ENCODE results near the gene OR2B2. TPM values are rescaled to one million over a fixed set of nuclear protein-coding genes. Genes with fewer than 3 reads are reported as not detected.
"Not testable (repeated sequence)": the region's sequence is repeated elsewhere in the genome, so short reads cannot be mapped to it uniquely, and the experiment has no call there.

The OR2B2 gene
- total RNA-seq, 4 donors from 2014 or later: not detected

DNA sequence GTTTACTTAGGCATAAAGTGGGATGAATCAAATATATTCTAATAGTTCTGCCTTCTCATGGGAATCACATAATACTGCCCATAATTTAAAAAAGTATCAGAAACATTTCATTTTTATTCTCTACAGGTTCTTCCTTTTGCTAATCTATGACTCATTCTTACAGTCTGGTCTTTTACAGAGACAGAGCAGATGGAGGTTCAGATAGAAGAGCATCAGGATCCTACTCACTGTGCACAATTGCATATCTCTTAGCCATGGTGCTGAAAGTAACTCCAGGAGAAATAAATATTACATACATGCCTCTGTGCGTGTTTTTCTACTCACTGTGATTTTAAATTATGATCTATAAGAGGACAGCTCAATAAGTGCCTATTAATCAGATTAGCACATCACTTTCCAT, 28.6 kb upstream of the OR2B2 start:
- Histone ChIP-seq H3K27ac (no peak overlapping the region), H3K4me1 (no peaks in the 10 kb centered on the region), H3K4me3 (no peak overlapping the region), H3K9me3 (no peaks in the 10 kb centered on the region), H3K36me3 (no peaks in the 10 kb centered on the region), H3K27me3 (peaks cover 0 to 13% (median 0%) of the 10 kb centered on the region in 4 donors)
- no peak for TF ChIP-seq POLR2A (IDR thresholded peaks at IDR 0.05)
- TF ChIP-seq, protein P1, sequence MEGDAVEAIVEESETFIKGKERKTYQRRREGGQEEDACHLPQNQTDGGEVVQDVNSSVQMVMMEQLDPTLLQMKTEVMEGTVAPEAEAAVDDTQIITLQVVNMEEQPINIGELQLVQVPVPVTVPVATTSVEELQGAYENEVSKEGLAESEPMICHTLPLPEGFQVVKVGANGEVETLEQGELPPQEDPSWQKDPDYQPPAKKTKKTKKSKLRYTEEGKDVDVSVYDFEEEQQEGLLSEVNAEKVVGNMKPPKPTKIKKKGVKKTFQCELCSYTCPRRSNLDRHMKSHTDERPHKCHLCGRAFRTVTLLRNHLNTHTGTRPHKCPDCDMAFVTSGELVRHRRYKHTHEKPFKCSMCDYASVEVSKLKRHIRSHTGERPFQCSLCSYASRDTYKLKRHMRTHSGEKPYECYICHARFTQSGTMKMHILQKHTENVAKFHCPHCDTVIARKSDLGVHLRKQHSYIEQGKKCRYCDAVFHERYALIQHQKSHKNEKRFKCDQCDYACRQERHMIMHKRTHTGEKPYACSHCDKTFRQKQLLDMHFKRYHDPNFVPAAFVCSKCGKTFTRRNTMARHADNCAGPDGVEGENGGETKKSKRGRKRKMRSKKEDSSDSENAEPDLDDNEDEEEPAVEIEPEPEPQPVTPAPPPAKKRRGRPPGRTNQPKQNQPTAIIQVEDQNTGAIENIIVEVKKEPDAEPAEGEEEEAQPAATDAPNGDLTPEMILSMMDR (IDR thresholded peaks at IDR 0.05): no peak
- no peak for DNase-seq
- intact Hi-C loops (cut with DNase I): no loop called here
- 68 to 82% methylated on average over 1 of the region's 1 CpG for WGBS, 2 donors

DNA sequence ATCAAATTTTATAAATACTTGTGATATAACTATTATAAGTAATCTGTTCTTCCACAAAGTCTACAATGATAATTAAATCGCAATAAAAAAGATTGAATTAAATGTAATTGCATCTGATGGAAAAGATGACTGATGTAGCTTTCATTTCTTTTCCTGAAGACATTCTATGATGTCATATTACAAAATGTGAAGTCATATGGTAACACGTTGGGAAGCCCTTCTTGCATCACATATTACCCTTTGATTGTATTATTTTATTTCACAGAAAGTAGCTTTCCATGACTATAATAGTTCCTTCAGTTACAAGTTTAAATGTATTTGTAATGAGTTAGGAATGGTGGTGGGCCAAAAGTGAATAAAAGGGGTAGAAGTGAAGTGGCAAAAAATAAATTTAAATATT, 19.0 kb upstream of the OR2B2 start:
- intact Hi-C loops (cut with DNase I): no loop called here
- no peak for TF ChIP-seq POLR2A (IDR thresholded peaks at IDR 0.05)
- TF ChIP-seq, protein P1 (IDR thresholded peaks at IDR 0.05): no peak
- Histone ChIP-seq H3K27me3 (peaks cover 0 to 19% (median 0%) of the 10 kb centered on the region in 4 donors), H3K4me1 (no peaks in the 10 kb centered on the region), H3K27ac (no peak overlapping the region), H3K9me3 (no peaks in the 10 kb centered on the region), H3K4me3 (no peak overlapping the region), H3K36me3 (no peaks in the 10 kb centered on the region)
- 84 to 85% methylated on average over 2 of the region's 2 CpGs for WGBS, 2 donors
- DNase-seq: no peak

DNA sequence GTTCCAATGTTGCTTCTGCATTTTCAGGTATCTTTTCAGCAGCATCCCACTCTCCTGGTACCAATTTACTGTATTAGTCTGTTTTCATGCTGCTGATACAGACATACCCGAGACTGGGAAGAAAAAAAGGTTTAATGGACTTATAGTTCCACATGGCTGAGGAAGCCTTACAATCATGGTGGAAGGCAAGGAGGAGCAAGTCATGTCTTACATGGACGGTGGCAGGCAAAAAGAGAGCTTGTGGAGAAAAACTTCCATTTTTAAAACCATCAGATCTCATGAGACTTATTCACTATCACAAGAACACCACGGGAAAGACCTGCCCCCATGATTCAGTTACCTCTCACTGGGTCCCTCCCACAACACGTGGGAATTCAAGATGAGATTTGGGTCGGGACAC, 17.7 kb upstream of the OR2B2 start:
- not testable (repeated sequence) for H3K4me1 ChIP-seq
- H3K27me3 ChIP-seq: peaks cover 0 to 24% (median 0%) of the 10 kb centered on the region in 4 donors

DNA sequence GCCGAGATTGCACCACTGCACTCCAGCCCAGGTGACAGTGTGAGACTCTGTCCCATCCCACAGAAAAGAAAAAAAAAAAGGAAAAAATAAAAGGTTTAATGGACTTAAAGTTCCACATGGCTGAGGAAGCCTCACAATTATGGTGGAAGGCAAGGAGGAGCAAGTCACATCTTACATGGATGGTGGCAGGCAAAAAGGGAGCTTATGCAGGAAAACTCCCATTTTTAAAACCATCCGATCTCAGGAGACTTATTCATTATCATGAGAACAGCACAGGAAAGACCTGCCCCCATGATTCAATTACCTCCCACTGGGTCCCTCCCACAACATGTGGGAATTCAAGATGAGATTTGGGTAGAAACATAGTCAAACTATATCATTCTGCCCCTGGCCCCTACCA, 15.8 kb upstream of the OR2B2 start:
- peaks cover 0 to 24% (median 0%) of the 10 kb centered on the region in 4 donors for H3K27me3 ChIP-seq
- intact Hi-C loops (cut with DNase I); H3K27ac ChIP-seq; DNase-seq; H3K4me1 ChIP-seq; H3K9me3 ChIP-seq; H3K36me3 ChIP-seq; H3K4me3 ChIP-seq: not testable (repeated sequence)
- WGBS, 2 donors: 93 to 95% methylated on average over 2 of the region's 2 CpGs

More for the DNA sequence above, 17.7 kb upstream of the OR2B2 start:
- 63 to 67% methylated on average over 5 of the region's 5 CpGs for WGBS, 2 donors
- intact Hi-C loops (cut with DNase I); H3K9me3 ChIP-seq; DNase-seq; H3K4me3 ChIP-seq; H3K27ac ChIP-seq; H3K36me3 ChIP-seq: not testable (repeated sequence)

DNA sequence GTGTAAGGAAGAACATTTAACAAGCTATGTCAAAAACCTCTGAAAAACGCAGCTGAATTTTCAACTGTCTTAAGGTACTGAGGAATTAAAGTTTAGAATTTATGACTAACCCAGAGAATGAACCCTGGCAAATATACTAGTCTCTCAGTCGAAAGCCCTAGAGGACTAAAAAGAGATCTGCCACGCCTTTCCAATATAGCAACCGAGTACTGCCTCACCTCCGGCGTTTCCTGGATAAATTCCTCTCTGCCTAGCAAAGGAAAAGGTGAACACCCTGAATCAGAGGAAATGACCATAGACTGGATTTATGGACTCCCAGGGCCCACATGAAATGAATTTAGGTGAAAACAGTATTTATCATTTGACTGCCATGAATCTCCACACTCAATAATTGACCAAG, 12.0 kb upstream of the OR2B2 start:
- intact Hi-C loops (cut with DNase I): no loop called here
- H3K36me3 ChIP-seq: no peaks in the 10 kb centered on the region
- TF ChIP-seq, protein P1 (IDR thresholded peaks at IDR 0.05): no peak
- TF ChIP-seq POLR2A (IDR thresholded peaks at IDR 0.05): no peak

DNA sequence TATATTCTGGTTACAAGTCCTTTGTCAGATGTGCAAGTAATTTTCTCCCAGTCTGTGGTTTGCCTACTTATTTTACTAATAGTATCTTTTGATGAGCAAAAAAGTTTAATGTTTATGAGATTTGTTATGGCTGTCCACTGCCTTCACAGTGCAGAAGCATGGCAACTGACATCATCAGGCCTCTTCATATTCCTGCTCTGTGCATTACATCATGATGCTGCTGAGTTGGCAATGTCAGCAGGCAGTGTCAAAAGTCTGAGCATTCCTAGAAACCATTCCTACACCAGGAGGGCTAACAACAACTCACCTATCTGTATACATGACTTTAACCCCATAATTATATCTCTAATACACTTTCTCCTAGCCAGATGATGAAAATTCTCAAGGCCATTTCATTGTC, 10.8 kb upstream of the OR2B2 start:
- intact Hi-C loops (cut with DNase I): no loop called here
- H3K27ac ChIP-seq: no peak overlapping the region
- H3K4me3 ChIP-seq: no peak overlapping the region
- TF ChIP-seq, protein P1 (IDR thresholded peaks at IDR 0.05): no peak
- TF ChIP-seq POLR2A (IDR thresholded peaks at IDR 0.05): no peak
- peaks cover 0 to 13% (median 0%) of the 10 kb centered on the region in 4 donors for H3K27me3 ChIP-seq
- no peaks in the 10 kb centered on the region for H3K4me1 ChIP-seq
- H3K36me3 ChIP-seq: no peaks in the 10 kb centered on the region
- DNase-seq: no peak
- H3K9me3 ChIP-seq: no peaks in the 10 kb centered on the region

More for the DNA sequence above, 12.0 kb upstream of the OR2B2 start:
- H3K27ac ChIP-seq: no peak overlapping the region
- H3K4me3 ChIP-seq: no peak overlapping the region
- DNase-seq: no peak
- no peaks in the 10 kb centered on the region for H3K9me3 ChIP-seq
- H3K4me1 ChIP-seq: no peaks in the 10 kb centered on the region
- peaks cover 0 to 19% (median 0%) of the 10 kb centered on the region in 4 donors for H3K27me3 ChIP-seq
- WGBS, 2 donors: 66 to 75% methylated on average over 6 of the region's 6 CpGs

Data from esophagus squamous epithelium (tissue), 5 donors.